Activated CD4-positive, alpha-beta T cell treated with anti-CD3 and anti-CD28 coated beads for 4 hours (primary cell): ENCODE data around the gene TXLNG.

ENCODE experiments used
- DNase-seq, 2 donors: peaks; one replicate each; pipeline ENCODE4 v3.0.0-alpha.2; 2020

Gene TXLNG

GRCh38 chrX:16874458-16875095, 88.3 kb downstream of the TXLNG start:
- no peak for DNase-seq

- no peak for DNase-seq
Observed at GRCh38 chrX:16876696-16877095, 90.4 kb downstream of the TXLNG start.

GRCh38 chrX:16882169-16882568, 95.9 kb downstream of the TXLNG start:
- DNase-seq = no peak

- DNase-seq = peak; percentile 54 to 72
Observed at GRCh38 chrX:16882702-16883486, 96.6 kb downstream of the TXLNG start.

- no peak for DNase-seq
Observed at GRCh38 chrX:16883487-16883804, 97.2 kb downstream of the TXLNG start.

GRCh38 chrX:16885628-16886027, 99.4 kb downstream of the TXLNG start:
- no peak for DNase-seq

GRCh38 chrX:16892504-16893362, 106.5 kb downstream of the TXLNG start:
- DNase-seq = peak; percentile 45 to 72
